IMR-90 (cell line): Measurements from ENCODE around the gene PHF3. TPM values are rescaled to one million over a fixed set of nuclear protein-coding genes. Genes with fewer than 3 reads are reported as not detected.

ENCODE experiments used
- ATAC-seq: fragments of 200-7000 bp; cut with Tn5 transposase; 2 replicates; pipeline ENCODE4 v1.9.1; 2020; ENCODE audit warnings: low read depth, mild to moderate bottlenecking, moderate library complexity
- BruUV-seq: library from RNA; stranded (reverse); fragments of 400-500 nt; replicated peaks from 2 replicates; lab custom pipeline; 2021; lab: Mats Ljungman, UMichigan
- CTCF ChIA-PET: fragments of 300-600 bp; formaldehyde crosslinking; extraction: SDS; loops from one replicate; lab custom pipeline; 2021; ENCODE audit warnings: antibody characterized with exemption; lab: Yijun Ruan, JAX
- POLR2A ChIA-PET: fragments of 300-600 bp; sonication (Branson Sonifier 250); formaldehyde crosslinking; loops from one replicate; lab custom pipeline; 2022; ENCODE audit warnings: antibody characterized with exemption; ENCODE audit not compliant: unreplicated experiment; lab: Charles Lee
- DNase-seq: peaks from one replicate; pipeline ENCODE4 v3.0.0; 2013
- H2AFZ ChIP-seq: replicated peaks from 2 replicates; pipeline ENCODE3; 2013; ENCODE audit warnings: low read length, mild to moderate bottlenecking; ENCODE audit not compliant: poor library complexity
- H2AK5ac ChIP-seq: 2 replicates; pipeline ENCODE4 v1.6.1; 2013; ENCODE audit warnings: low read depth, low read length, inconsistent platforms
- H2AK9ac ChIP-seq: replicated peaks from 2 replicates; pipeline ENCODE3; 2013; ENCODE audit warnings: mild to moderate bottlenecking, low read depth, low read length, moderate library complexity; ENCODE audit not compliant: poor library complexity
- H2BK120ac ChIP-seq: 2 replicates; pipeline ENCODE4 v1.6.1; 2013; ENCODE audit warnings: low read depth, low read length, inconsistent platforms
- H2BK15ac ChIP-seq: 3 replicates; pipeline ENCODE4 v1.6.1; 2013; ENCODE audit warnings: low read depth, low read length, inconsistent platforms
- H2BK20ac ChIP-seq: 2 replicates; pipeline ENCODE4 v1.6.1; 2013; ENCODE audit warnings: low read depth, mild to moderate bottlenecking, inconsistent platforms, low read length, moderate library complexity
- H2BK5ac ChIP-seq: 2 replicates; pipeline ENCODE4 v1.6.1; 2013; ENCODE audit warnings: mild to moderate bottlenecking, low read depth, low read length, inconsistent platforms; ENCODE audit not compliant: poor library complexity, severe bottlenecking
- H3K14ac ChIP-seq: replicated peaks from 2 replicates; pipeline ENCODE4 v1.6.1; 2013; ENCODE audit warnings: low read depth, low read length, inconsistent platforms
- H3K18ac ChIP-seq: 2 replicates; pipeline ENCODE4 v1.6.1; 2013; ENCODE audit warnings: low read depth, low read length, control low read depth
- H3K23ac ChIP-seq: 2 replicates; pipeline ENCODE4 v1.6.1; 2013; ENCODE audit warnings: low read depth, low read length, inconsistent platforms
- H3K27ac ChIP-seq: 2 replicates; pipeline ENCODE4 v1.5.1; 2013; ENCODE audit warnings: mild to moderate bottlenecking, control low read depth, low read length; ENCODE audit not compliant: insufficient read depth
- H3K27me3 ChIP-seq: 2 replicates; pipeline ENCODE4 v1.6.1; 2013; ENCODE audit warnings: low read length; ENCODE audit not compliant: control insufficient read depth, insufficient read depth
- H3K36me3 ChIP-seq: 2 replicates; pipeline ENCODE4 v1.6.1; 2013; ENCODE audit warnings: low read length, mixed read lengths; ENCODE audit not compliant: control insufficient read depth, insufficient read depth
- H3K4ac ChIP-seq: 2 replicates; pipeline ENCODE4 v1.6.1; 2013; ENCODE audit warnings: low read depth, low read length, inconsistent platforms
- H3K4me1 ChIP-seq: 2 replicates; pipeline ENCODE4 v1.6.1; 2013; ENCODE audit warnings: low read length, mixed read lengths; ENCODE audit not compliant: control insufficient read depth, insufficient read depth
- H3K4me2 ChIP-seq: 2 replicates; pipeline ENCODE4 v1.6.1; 2013; ENCODE audit warnings: low read depth, mild to moderate bottlenecking, control low read depth, low read length, moderate library complexity
- H3K4me3 ChIP-seq: 2 replicates; pipeline ENCODE4 v1.5.1; 2013; ENCODE audit warnings: low read depth, mild to moderate bottlenecking, control low read depth, low read length, moderate library complexity; ENCODE audit not compliant: insufficient read depth
- H3K56ac ChIP-seq: 2 replicates; pipeline ENCODE4 v1.6.1; 2013; ENCODE audit warnings: low read length, inconsistent platforms; ENCODE audit not compliant: insufficient read depth; ENCODE audit errors: extremely low read depth
- H3K79me1 ChIP-seq, 2 experiments: 2 replicates each; pipeline ENCODE4 v1.6.1; 2013; ENCODE audit warnings: low read length in 2 of 2, inconsistent platforms in 1 of 2, low read depth in 1 of 2
- H3K9ac ChIP-seq: 2 replicates; pipeline ENCODE4 v1.6.1; 2013; ENCODE audit warnings: low read depth, low read length, control low read depth
- H3K9me1 ChIP-seq: 2 replicates; pipeline ENCODE4 v1.6.1; 2013; ENCODE audit warnings: low read length, inconsistent platforms; ENCODE audit not compliant: insufficient read depth
- H3K9me3 ChIP-seq: 2 replicates; pipeline ENCODE4 v1.6.1; 2013; ENCODE audit warnings: low read length; ENCODE audit not compliant: control insufficient read depth, insufficient read depth
- H4K20me1 ChIP-seq: 2 replicates; pipeline ENCODE4 v1.6.1; 2013; ENCODE audit warnings: low read length, inconsistent platforms; ENCODE audit not compliant: insufficient read depth
- H4K5ac ChIP-seq: 2 replicates; pipeline ENCODE4 v1.6.1; 2013; ENCODE audit warnings: mild to moderate bottlenecking, low read depth, low read length, control low read depth
- H4K8ac ChIP-seq, 2 experiments: 2 replicates each; pipeline ENCODE4 v1.6.1; 2013; ENCODE audit warnings: low read depth in 2 of 2, low read length in 2 of 2, control low read depth in 1 of 2, inconsistent platforms in 1 of 2
- H4K91ac ChIP-seq: 2 replicates; pipeline ENCODE4 v1.6.1; 2013; ENCODE audit warnings: low read depth, low read length, inconsistent platforms; ENCODE audit not compliant: insufficient read depth
- BHLHE40 ChIP-seq: fragments of 150-350 bp; IDR thresholded peaks from 2 replicates; pipeline ENCODE4 v1.6.1; 2016; ENCODE audit warnings: mild to moderate bottlenecking, low read depth, low read length
- CEBPB ChIP-seq: IDR thresholded peaks from 2 replicates; pipeline ENCODE4 v1.6.1; 2012; ENCODE audit warnings: low read depth, low read length, improper control_type of control experiment
- CHD1 ChIP-seq: IDR thresholded peaks from 2 replicates; pipeline ENCODE4 v1.6.1; 2012; ENCODE audit warnings: low read depth, low read length, improper control_type of control experiment
- CTCF ChIP-seq: conservative IDR thresholded peaks from 2 replicates; pipeline ENCODE4 v1.5.1; 2012; ENCODE audit warnings: mild to moderate bottlenecking, low read depth, low read length, improper control_type of control experiment
- ELK1 ChIP-seq: fragments of 150-350 bp; IDR thresholded peaks from 2 replicates; pipeline ENCODE4 v1.6.1; 2016; ENCODE audit warnings: low read depth, mild to moderate bottlenecking, low read length, moderate library complexity, borderline replicate concordance
- FOS ChIP-seq: fragments of 150-350 bp; IDR thresholded peaks from 2 replicates; pipeline ENCODE4 v1.6.1; 2016; ENCODE audit warnings: low read depth, low read length
- MAFK ChIP-seq: IDR thresholded peaks from 2 replicates; pipeline ENCODE4 v1.6.1; 2012; ENCODE audit warnings: low read depth, low read length, improper control_type of control experiment
- MAZ ChIP-seq: IDR thresholded peaks from 2 replicates; pipeline ENCODE4 v1.6.1; 2012; ENCODE audit warnings: low read depth, mild to moderate bottlenecking, low read length, improper control_type of control experiment, moderate library complexity, borderline replicate concordance
- MXI1 ChIP-seq: IDR thresholded peaks from 2 replicates; pipeline ENCODE4 v1.6.1; 2012; ENCODE audit warnings: low read depth, mild to moderate bottlenecking, low read length, moderate library complexity, borderline replicate concordance
- NFE2L2 ChIP-seq: fragments of 150-350 bp; IDR thresholded peaks from 2 replicates; pipeline ENCODE4 v1.6.1; 2016; ENCODE audit warnings: low read depth, mild to moderate bottlenecking, low read length
- POLR2A ChIP-seq: IDR thresholded peaks from 2 replicates; pipeline ENCODE4 v1.6.1; 2012; ENCODE audit warnings: mild to moderate bottlenecking, low read depth, low read length
- RAD21 ChIP-seq: IDR thresholded peaks from 2 replicates; pipeline ENCODE4 v1.6.1; 2012; ENCODE audit warnings: low read length, improper control_type of control experiment
- RCOR1 ChIP-seq: IDR thresholded peaks from 2 replicates; pipeline ENCODE4 v1.6.1; 2012; ENCODE audit warnings: mild to moderate bottlenecking, low read length, improper control_type of control experiment; ENCODE audit not compliant: insufficient replicate concordance
- RFX5 ChIP-seq: IDR thresholded peaks from 2 replicates; pipeline ENCODE4 v1.8.0; 2012; ENCODE audit warnings: low read depth, mild to moderate bottlenecking, low read length, moderate library complexity
- SMC3 ChIP-seq: fragments of 150-350 bp; IDR thresholded peaks from 2 replicates; pipeline ENCODE4 v1.6.1; 2016; ENCODE audit warnings: low read depth, mild to moderate bottlenecking, antibody characterized with exemption, low read length, moderate library complexity
- USF2 ChIP-seq: fragments of 150-350 bp; IDR thresholded peaks from 2 replicates; pipeline ENCODE4 v1.6.1; 2017; ENCODE audit warnings: mild to moderate bottlenecking, antibody characterized with exemption, low read length, low read depth
- WGBS, 2 experiments: methylation state at CpG; one replicate each; pipeline versions ENCODE4 v1.1.5 to v1.1.7; 2013; ENCODE audit warnings: missing lambda C conversion rate in 2 of 2; ENCODE audit not compliant: insufficient read length in 1 of 2; ENCODE audit errors: extremely low coverage in 2 of 2; 5-methylcytosine and 5-hydroxymethylcytosine counted together
- dilution Hi-C: fragments of 300-500 bp; cut with HindIII; formaldehyde crosslinking; loops from one replicate; pipeline ENCODE4 v1.14.3; 2018; ENCODE audit warnings: low sequenced_read_pairs; ENCODE audit not compliant: unreplicated experiment
- in situ Hi-C: fragments of 300-500 bp; cut with MboI; formaldehyde crosslinking; loops from 3 replicates; pipeline ENCODE4 v1.14.3; 2019; ENCODE audit warnings: low sequenced_read_pairs, inconsistent platforms, mixed read lengths
- intact Hi-C: fragments of 100-400 bp; cut with micrococcal nuclease; formaldehyde crosslinking; loops from 2 replicates; pipeline ENCODE4 v1.10.0; 2022
- polyA plus RNA-seq, 3 experiments: library from polyadenylated mRNA; depleted of rRNA; stranded (reverse); fragments of >200 nt; gene quantifications; 2 replicates each; pipeline ENCODE4 v1.2.3, GENCODE V29; 2012; ENCODE audit warnings: low replicate concordance in 1 of 3
- total RNA-seq: library from RNA; depleted of rRNA; stranded (reverse); fragments of >200 nt; gene quantifications from 2 replicates; pipeline ENCODE4 v1.2.3, GENCODE V29; 2012

Gene PHF3
- total and polyA plus RNA-seq, 2 of the 4 experiments (the other 2 are of a cell fraction): 5.6 to 27.8 TPM

GRCh38 chr6:63708631-63709030, 73.0 kb downstream of the PHF3 start:
- Histone ChIP-seq H3K4ac (no peak overlapping the region), H4K20me1 (no peaks in the 10 kb centered on the region), H2AFZ (no peak overlapping the region), H3K4me2 (no peak overlapping the region), H2BK120ac (no peak overlapping the region), H3K23ac (no peak overlapping the region), H3K18ac (no peak overlapping the region), H2AK5ac (no peak overlapping the region), H3K27me3 (no peaks in the 10 kb centered on the region), H3K9me1 (no peaks in the 10 kb centered on the region), H2BK15ac (no peak overlapping the region), H3K79me1 (no peaks in the 10 kb centered on the region; a peak in 2 of 4 replicates), H3K27ac (no peak overlapping the region), H3K4me1 (no peaks in the 10 kb centered on the region), H3K9ac (no peak overlapping the region), H3K9me3 (no peaks in the 10 kb centered on the region), H3K4me3 (no peak overlapping the region), H3K36me3 (peaks cover 36% of the 10 kb centered on the region), H2AK9ac (no peak overlapping the region), H4K8ac (no peak overlapping the region), H4K91ac (no peak overlapping the region), H2BK20ac (no peak overlapping the region), H3K56ac (no peak overlapping the region), H3K14ac (no peak overlapping the region), H4K5ac (no peak overlapping the region), H2BK5ac (no peak overlapping the region)
- ATAC-seq (no peak), DNase-seq (no peak)
- dilution Hi-C loops (no loop called here), in situ Hi-C loops (no loop called here), intact Hi-C loops (no loop called here)
- CTCF ChIA-PET: interaction anchor here (1.6 kb wide), 1 partner anchor 9 kb away, joined by 4 read pairs; no protein-coding TSS in a partner anchor
- POLR2A ChIA-PET: no interaction called here
- TF ChIP-seq USF2 (no peak), CEBPB (no peak), ELK1 (no peak), NFE2L2 (no peak), CHD1 (no peak), MXI1 (no peak), RAD21 (no peak), CTCF (no peak), FOS (no peak), SMC3 (no peak), RFX5 (no peak), MAZ (no peak), RCOR1 (no peak), BHLHE40 (no peak), POLR2A (no peak), MAFK (no peak)
- WGBS, 2 experiments: no CpG with 5 or more reads among the region's 1 CpG
- no TSS peak for BruUV-seq
